H1 (cell line): ENCODE data around the gene TAMALIN. TPM values are rescaled to one million over a fixed set of nuclear protein-coding genes. Genes with fewer than 3 reads are reported as not detected.

Experiments used
- CTCF ChIA-PET: fragments of 300-600 bp; sonication (Branson Sonifier 250); formaldehyde crosslinking; loops from one replicate; lab custom pipeline; 2021; ENCODE audit not compliant: partially characterized antibody; lab: Charles Lee
- POLR2A ChIA-PET: fragments of 300-600 bp; sonication (Branson Sonifier 250); formaldehyde crosslinking; loops from one replicate; lab custom pipeline; 2021; ENCODE audit warnings: inconsistent platforms; ENCODE audit not compliant: partially characterized antibody; lab: Charles Lee
- DNase-seq, 2 experiments: peaks; one replicate each; pipeline versions ENCODE4 v3.0.0 to v3.0.0-alpha.2; 2010 to 2022; ENCODE audit warnings: low spot score in 2 of 2, low read depth in 1 of 2, mixed read lengths in 1 of 2
- FAIRE-seq: peaks from 2 replicates; lab custom pipeline; 2011; peaks lifted over from hg19 to GRCh38; lab: Jason Lieb, UNC
- H2AFZ ChIP-seq: 2 replicates; pipeline ENCODE4 v1.8.1; 2012; ENCODE audit warnings: low read length, inconsistent platforms
- H2AK5ac ChIP-seq: 2 replicates; pipeline ENCODE4 v1.6.1; 2013; ENCODE audit warnings: low read depth, low read length
- H2BK120ac ChIP-seq: replicated peaks from 2 replicates; pipeline ENCODE3; 2013; ENCODE audit warnings: low read depth, low read length, inconsistent platforms
- H2BK12ac ChIP-seq: 2 replicates; pipeline ENCODE4 v1.6.1; 2013; ENCODE audit warnings: low read depth, low read length
- H2BK15ac ChIP-seq: 2 replicates; pipeline ENCODE4 v1.6.1; 2013; ENCODE audit warnings: low read length
- H2BK20ac ChIP-seq: 2 replicates; pipeline ENCODE4 v1.6.1; 2013; ENCODE audit warnings: low read length
- H2BK5ac ChIP-seq: 2 replicates; pipeline ENCODE4 v1.6.1; 2013; ENCODE audit warnings: low read depth, low read length
- H3K14ac ChIP-seq: 2 replicates; pipeline ENCODE4 v1.6.1; 2013; ENCODE audit warnings: inconsistent platforms; ENCODE audit not compliant: insufficient read length
- H3K18ac ChIP-seq: 2 replicates; pipeline ENCODE4 v1.6.1; 2013; ENCODE audit warnings: low read length; ENCODE audit errors: extremely low read depth
- H3K23ac ChIP-seq: 2 replicates; pipeline ENCODE4 v1.6.1; 2013; ENCODE audit warnings: inconsistent platforms; ENCODE audit not compliant: insufficient read length
- H3K23me2 ChIP-seq: 2 replicates; pipeline ENCODE4 v1.6.1; 2013; ENCODE audit warnings: low read depth, low read length
- H3K27ac ChIP-seq: 2 replicates; pipeline ENCODE4 v1.6.1; 2011; ENCODE audit warnings: low read depth, low read length, inconsistent platforms
- H3K27me3 ChIP-seq, 4 experiments: replicated peaks in 1 of 4; 1 replicate in 1 of 4; 2 replicates in 3 of 4; pipeline versions ENCODE4 v1.6.1 to v1.8.1; 2011 to 2013; ENCODE audit warnings: low read length in 3 of 4, mild to moderate bottlenecking in 3 of 4, inconsistent platforms in 2 of 4, mixed read lengths in 2 of 4, moderate library complexity in 1 of 4; ENCODE audit not compliant: control insufficient read depth in 3 of 4, insufficient read depth in 3 of 4; ENCODE audit errors: extremely low read depth in 1 of 4
- H3K36me3 ChIP-seq, 4 experiments: 2 replicates each; pipeline versions ENCODE4 v1.6.1 to v1.8.1; 2011 to 2013; ENCODE audit warnings: mild to moderate bottlenecking in 4 of 4, low read length in 3 of 4, moderate library complexity in 2 of 4, control low read depth in 1 of 4, inconsistent platforms in 1 of 4; ENCODE audit not compliant: insufficient read depth in 4 of 4, control insufficient read depth in 2 of 4
- H3K4ac ChIP-seq: replicated peaks from 2 replicates; pipeline ENCODE3; 2013; ENCODE audit warnings: low read length, low read depth, mixed read lengths, inconsistent platforms; ENCODE audit not compliant: insufficient read length
- H3K4me1 ChIP-seq, 4 experiments: replicated peaks in 1 of 4; 1 replicate in 1 of 4; 2 replicates in 3 of 4; pipeline versions ENCODE4 v1.6.1 to v1.8.1; 2011 to 2013; ENCODE audit warnings: low read length in 3 of 4, inconsistent platforms in 2 of 4, mixed read lengths in 1 of 4; ENCODE audit not compliant: insufficient read depth in 4 of 4, control insufficient read depth in 3 of 4
- H3K4me2 ChIP-seq, 2 experiments: 2 replicates each; pipeline versions ENCODE4 v1.6.1 to v1.8.1; 2011 to 2013; ENCODE audit warnings: low read depth in 2 of 2, low read length in 2 of 2, control low read depth in 1 of 2, inconsistent platforms in 1 of 2, mild to moderate bottlenecking in 1 of 2; ENCODE audit not compliant: insufficient read depth in 1 of 2
- H3K4me3 ChIP-seq, 4 experiments: fragments of 200-600, 300-600 bp in 1 of 4; sonication (generic), shearing (Covaris generic), sonication (Bioruptor Twin) in 1 of 4; 2 replicates each; pipeline versions ENCODE4 v1.5.1 to v1.8.1; 2011 to 2016; ENCODE audit warnings: low read length in 4 of 4, low read depth in 3 of 4, control low read depth in 2 of 4, inconsistent platforms in 2 of 4, mild to moderate bottlenecking in 2 of 4, mixed read lengths in 1 of 4, moderate library complexity in 1 of 4; ENCODE audit not compliant: insufficient read depth in 2 of 4; ENCODE audit errors: extremely low read depth in 1 of 4
- H3K56ac ChIP-seq: replicated peaks from 2 replicates; pipeline ENCODE3; 2013; ENCODE audit warnings: low read depth, mild to moderate bottlenecking, mixed read lengths, low read length, inconsistent platforms; ENCODE audit not compliant: insufficient read length
- H3K79me1 ChIP-seq: 2 replicates; pipeline ENCODE4 v1.6.1; 2013; ENCODE audit warnings: low read depth, low read length, control low read depth
- H3K79me2 ChIP-seq, 2 experiments: 2 replicates each; pipeline versions ENCODE4 v1.6.1 to v1.8.1; 2012 to 2013; ENCODE audit warnings: low read length in 2 of 2, mild to moderate bottlenecking in 2 of 2, inconsistent platforms in 1 of 2; ENCODE audit not compliant: insufficient read depth in 2 of 2, control insufficient read depth in 1 of 2
- H3K9ac ChIP-seq, 4 experiments: replicated peaks in 1 of 4; 1 replicate in 1 of 4; 2 replicates in 3 of 4; pipeline versions ENCODE4 v1.6.1 to v1.8.1; 2011 to 2013; ENCODE audit warnings: low read depth in 3 of 4, low read length in 3 of 4, control low read depth in 2 of 4, mild to moderate bottlenecking in 2 of 4, moderate library complexity in 2 of 4, inconsistent platforms in 1 of 4; ENCODE audit errors: extremely low read depth in 1 of 4
- H3K9me3 ChIP-seq, 2 experiments: 2 replicates each; pipeline versions ENCODE4 v1.6.1 to v1.8.1; 2012 to 2013; ENCODE audit warnings: mild to moderate bottlenecking in 2 of 2, moderate library complexity in 2 of 2, control low read depth in 1 of 2, inconsistent platforms in 1 of 2, low read depth in 1 of 2, low read length in 1 of 2, mixed read lengths in 1 of 2; ENCODE audit not compliant: insufficient read depth in 2 of 2
- H4K20me1 ChIP-seq, 2 experiments: replicated peaks in 1 of 2; 2 replicates each; pipeline versions ENCODE3 to v1.8.1; 2011 to 2013; ENCODE audit warnings: inconsistent platforms in 2 of 2, low read length in 2 of 2, mild to moderate bottlenecking in 1 of 2; ENCODE audit not compliant: insufficient read depth in 2 of 2, control insufficient read depth in 1 of 2
- H4K5ac ChIP-seq: 2 replicates; pipeline ENCODE4 v1.6.1; 2013; ENCODE audit warnings: low read length, low read depth, mixed read lengths, inconsistent platforms; ENCODE audit not compliant: insufficient read length
- H4K8ac ChIP-seq: 2 replicates; pipeline ENCODE4 v1.8.0; 2013; ENCODE audit warnings: mild to moderate bottlenecking, moderate library complexity, low read length, inconsistent platforms; ENCODE audit not compliant: insufficient read depth; ENCODE audit errors: extremely low read depth
- H4K91ac ChIP-seq: replicated peaks from 2 replicates; pipeline ENCODE3; 2013; ENCODE audit warnings: low read length, mixed read lengths, inconsistent platforms; ENCODE audit not compliant: insufficient read length
- CREB1 ChIP-seq: IDR thresholded peaks from 2 replicates; pipeline ENCODE4 v1.6.1; 2012; ENCODE audit warnings: inconsistent platforms
- E2F6 ChIP-seq: IDR thresholded peaks from 2 replicates; pipeline ENCODE4 v1.6.1; 2012; ENCODE audit warnings: inconsistent platforms
- POLR2AphosphoS5 ChIP-seq: IDR thresholded peaks from 2 replicates; pipeline ENCODE4 v1.6.1; 2011; ENCODE audit warnings: low read depth, low read length
- RBBP5 ChIP-seq: IDR thresholded peaks from 2 replicates; pipeline ENCODE4 v1.7.1; 2012; ENCODE audit warnings: low read depth, mild to moderate bottlenecking, inconsistent platforms, low read length, moderate library complexity, borderline replicate concordance
- RFX5 ChIP-seq: IDR thresholded peaks from 2 replicates; pipeline ENCODE4 v1.6.1; 2011; ENCODE audit warnings: low read depth, low read length, improper control_type of control experiment, borderline replicate concordance
- SIN3A ChIP-seq, 2 experiments: IDR thresholded peaks in 1 of 2; conservative IDR thresholded peaks in 1 of 2; 2 replicates each; pipeline ENCODE4 v1.6.1; 2011 to 2012; ENCODE audit warnings: low read length in 2 of 2, improper control_type of control experiment in 1 of 2, low read depth in 1 of 2, mild to moderate bottlenecking in 1 of 2
- TAF7 ChIP-seq: optimal IDR thresholded peaks from 2 replicates; pipeline ENCODE3; 2011; ENCODE audit warnings: low read depth, mild to moderate bottlenecking, inconsistent platforms, low read length, moderate library complexity, borderline replicate concordance
- TEAD4 ChIP-seq: IDR thresholded peaks from 2 replicates; pipeline ENCODE4 v1.6.1; 2012; ENCODE audit warnings: low read depth, low read length, inconsistent platforms, mixed read lengths
- USF2 ChIP-seq: IDR thresholded peaks from 2 replicates; pipeline ENCODE4 v1.6.1; 2011; ENCODE audit warnings: low read length, improper control_type of control experiment
- WGBS, 2 experiments: shearing (Covaris generic) in 1 of 2; methylation state at CpG; one replicate each; pipeline versions ENCODE4 v1.1.6 to v1.1.7; 2013 to 2015; ENCODE audit warnings: low lambda C conversion rate in 2 of 2, mixed read lengths in 2 of 2, inconsistent platforms in 1 of 2, low coverage in 1 of 2, missing lambda C conversion rate in 1 of 2; ENCODE audit not compliant: insufficient replicate concordance in 2 of 2, insufficient coverage in 1 of 2, insufficient read length in 1 of 2; ENCODE audit errors: extremely low coverage in 1 of 2, missing lambda C conversion rate in 1 of 2; 5-methylcytosine and 5-hydroxymethylcytosine counted together
- polyA plus RNA-seq, 7 experiments: library from polyadenylated mRNA; depleted of rRNA in 3 of 7; stranded (reverse) in 5 of 7; unstranded in 2 of 7; fragments of >200 nt in 5 of 7; fragments of 200-250 nt in 2 of 7; gene quantifications; 1 replicate in 5 of 7; 2 replicates in 1 of 7; 4 replicates in 1 of 7; pipeline versions ENCODE4 v1.2.1 to v1.2.3, GENCODE V29; 2011 to 2013; ENCODE audit warnings: missing spikeins in 2 of 7, mixed read lengths in 2 of 7
- total RNA-seq: library from RNA; stranded (reverse); fragmentation: NEBNext Ultra II Directional; extraction: Animal tissue kit (Norgen Biotek cat#: 25700); gene quantifications from 2 replicates; pipeline ENCODE4 v1.2.1, GENCODE V29; 2021

The TAMALIN gene
- total and polyA plus RNA-seq, 2 of the 8 experiments (the other 6 are each of a cell fraction or from before 2014, with no cell fraction given) = 2.6 to 4.9 TPM

- ChIA-PET CTCF (interaction anchor here (4.3 kb wide), 1 partner anchor 11 kb away, joined by 40 read pairs; no protein-coding TSS in a partner anchor), POLR2A (no interaction called here)
- no peak overlapping the region for H4K91ac ChIP-seq
- no peak overlapping the region for H3K56ac ChIP-seq
- no peak overlapping the region for H2BK20ac ChIP-seq
- no peak overlapping the region for H3K23ac ChIP-seq
- H2BK5ac ChIP-seq = no peak overlapping the region
- H4K5ac ChIP-seq = no peak overlapping the region
- no peak overlapping the region for H3K27ac ChIP-seq
- H3K23me2 ChIP-seq = no peaks in the 10 kb centered on the region; the same call in 1 of the 2 replicates
- H3K14ac ChIP-seq = no peak overlapping the region
- H3K36me3 ChIP-seq = peaks cover 0 to 7% (median 0%) of the 10 kb centered on the region in 4 experiments; a peak in 2 of 8 replicates
- peaks cover 0 to 2% (median under 1%) of the 10 kb centered on the region in 4 experiments; a peak in 1 of 7 replicates for H3K4me1 ChIP-seq
- H3K4ac ChIP-seq = no peak overlapping the region
- H2BK12ac ChIP-seq = no peak overlapping the region
- H2BK120ac ChIP-seq = no peak overlapping the region
- H2AFZ ChIP-seq = no peak overlapping the region
- TF ChIP-seq POLR2AphosphoS5 (no peak), CREB1 (no peak), USF2 (no peak), RFX5 (no peak), TAF7 (no peak), SIN3A (conservative IDR thresholded peaks at IDR 0.05 in 1 of 2, IDR thresholded peaks at IDR 0.05 in 1 of 2; ENCODE audit: low read depth in 1 of 2, low read length in 2 of 2) (no peak), TEAD4 (no peak), E2F6 (no peak), RBBP5 (no peak)
- H3K18ac ChIP-seq = no peak overlapping the region
- no peak overlapping the region for H2AK5ac ChIP-seq
- no peak overlapping the region for H2BK15ac ChIP-seq
- H3K9ac ChIP-seq = no peak overlapping the region
- H3K79me1 ChIP-seq = 0 out of 2 replicates have a peak, but pooled peaks cover 2% of the 10 kb centered on the region
- H4K20me1 ChIP-seq = peaks cover 4 to 13% of the 10 kb centered on the region in 2 experiments
- H3K27me3 ChIP-seq = no peaks in the 10 kb centered on the region
- peaks cover 0 to 26% of the 10 kb centered on the region in 2 experiments; a peak in 2 of 4 replicates for H3K79me2 ChIP-seq
- H3K9me3 ChIP-seq = no peaks in the 10 kb centered on the region; a peak in 1 of 4 replicates
- DNase-seq (no peak), FAIRE-seq (no peak)
- 93% methylated on average over 1 of the region's 1 CpG; no CpG with 5 or more reads in 1 of the 2 experiments for WGBS, 2 experiments
- H3K4me2 ChIP-seq = no peak overlapping the region
- no peak overlapping the region for H3K4me3 ChIP-seq
- no peak overlapping the region for H4K8ac ChIP-seq
Observed at GRCh38 chr12:51960488-51960887, 46.3 kb upstream of the TAMALIN start.
